AG09309 (cell line): ENCODE results near the gene LIME1.

Experiments used
- DNase-seq: peaks from one replicate; pipeline ENCODE4 v3.0.0-alpha.2; 2010; ENCODE audit warnings: low read depth
- H3K4me3 ChIP-seq: 2 replicates; pipeline ENCODE4 v1.5.1; 2011; ENCODE audit warnings: mild to moderate bottlenecking, low read depth, low read length, moderate library complexity; ENCODE audit not compliant: control insufficient read depth
- TF ChIP-seq, protein P1 (sequence below): IDR thresholded peaks from 2 replicates; pipeline ENCODE4 v1.5.1; 2011; ENCODE audit warnings: mild to moderate bottlenecking, low read depth, low read length, inconsistent platforms; ENCODE audit not compliant: insufficient read depth, control insufficient read depth; ENCODE audit errors: missing control alignments

LIME1 gene

DNA sequence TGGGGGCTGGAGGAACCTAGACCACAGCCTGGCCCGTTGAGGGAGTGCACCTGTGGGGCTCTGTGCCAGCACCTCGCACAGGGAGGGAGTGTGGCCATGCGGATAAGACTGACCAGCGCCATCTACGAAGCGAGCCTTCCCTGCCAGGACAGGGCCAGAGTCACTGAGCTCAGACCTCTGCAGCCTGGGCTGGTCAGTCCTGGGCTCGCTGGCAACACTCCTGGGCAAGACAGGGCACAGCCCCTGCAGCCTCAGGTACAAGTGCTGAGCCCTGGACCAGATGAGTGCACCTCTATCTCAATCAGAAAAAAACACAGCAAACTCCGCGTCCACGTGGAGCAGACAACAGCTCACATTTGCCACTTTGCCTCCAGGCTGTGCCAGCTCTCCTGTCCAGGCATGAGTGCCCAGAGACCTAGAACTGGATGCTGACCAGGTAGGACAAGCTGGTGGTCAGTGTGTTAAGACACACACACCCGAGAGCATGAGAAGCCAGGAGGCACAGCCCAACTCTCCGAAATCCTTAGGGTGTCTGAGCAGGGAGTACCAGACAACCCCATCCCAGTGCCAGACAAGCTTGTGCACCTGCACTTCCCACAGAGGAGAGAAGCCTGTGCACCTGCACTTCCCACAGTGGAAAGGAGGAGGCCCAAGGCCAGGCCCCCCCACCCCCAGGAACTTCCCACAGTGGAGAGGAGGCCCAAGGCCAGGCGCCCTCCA lies 33.6 kb upstream of the LIME1 start:
- TF ChIP-seq, protein P1, sequence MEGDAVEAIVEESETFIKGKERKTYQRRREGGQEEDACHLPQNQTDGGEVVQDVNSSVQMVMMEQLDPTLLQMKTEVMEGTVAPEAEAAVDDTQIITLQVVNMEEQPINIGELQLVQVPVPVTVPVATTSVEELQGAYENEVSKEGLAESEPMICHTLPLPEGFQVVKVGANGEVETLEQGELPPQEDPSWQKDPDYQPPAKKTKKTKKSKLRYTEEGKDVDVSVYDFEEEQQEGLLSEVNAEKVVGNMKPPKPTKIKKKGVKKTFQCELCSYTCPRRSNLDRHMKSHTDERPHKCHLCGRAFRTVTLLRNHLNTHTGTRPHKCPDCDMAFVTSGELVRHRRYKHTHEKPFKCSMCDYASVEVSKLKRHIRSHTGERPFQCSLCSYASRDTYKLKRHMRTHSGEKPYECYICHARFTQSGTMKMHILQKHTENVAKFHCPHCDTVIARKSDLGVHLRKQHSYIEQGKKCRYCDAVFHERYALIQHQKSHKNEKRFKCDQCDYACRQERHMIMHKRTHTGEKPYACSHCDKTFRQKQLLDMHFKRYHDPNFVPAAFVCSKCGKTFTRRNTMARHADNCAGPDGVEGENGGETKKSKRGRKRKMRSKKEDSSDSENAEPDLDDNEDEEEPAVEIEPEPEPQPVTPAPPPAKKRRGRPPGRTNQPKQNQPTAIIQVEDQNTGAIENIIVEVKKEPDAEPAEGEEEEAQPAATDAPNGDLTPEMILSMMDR: no peak
- H3K4me3 ChIP-seq: no peak overlapping the region
- no peak for DNase-seq

DNA sequence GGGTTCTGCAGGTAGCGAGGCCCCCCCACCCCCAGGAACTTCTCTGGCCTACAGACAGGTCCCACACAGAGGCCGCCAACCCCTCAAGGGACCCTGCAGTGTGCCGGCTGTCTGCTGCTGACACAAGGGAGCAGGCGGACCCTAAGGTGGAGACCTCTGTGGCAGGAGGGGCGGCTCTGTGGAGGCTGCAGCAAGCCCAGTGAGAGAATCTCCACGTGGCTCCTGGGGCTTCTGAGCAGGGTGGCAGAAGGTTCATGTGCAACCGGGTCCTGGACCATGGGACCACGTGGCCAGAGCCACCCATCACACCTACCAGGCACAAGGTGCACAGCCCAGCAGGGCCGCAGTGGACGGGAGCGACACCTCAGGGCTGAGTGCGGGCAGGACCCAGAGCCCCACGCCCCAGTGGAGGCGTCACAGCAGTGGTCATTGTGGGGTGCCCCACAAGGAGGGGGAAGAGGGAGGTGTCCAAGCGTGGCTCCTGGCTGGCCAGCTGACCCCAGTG lies 32.9 kb upstream of the LIME1 start:
- no peak overlapping the region for H3K4me3 ChIP-seq
- TF ChIP-seq, protein P1: no peak
- DNase-seq: no peak

DNA sequence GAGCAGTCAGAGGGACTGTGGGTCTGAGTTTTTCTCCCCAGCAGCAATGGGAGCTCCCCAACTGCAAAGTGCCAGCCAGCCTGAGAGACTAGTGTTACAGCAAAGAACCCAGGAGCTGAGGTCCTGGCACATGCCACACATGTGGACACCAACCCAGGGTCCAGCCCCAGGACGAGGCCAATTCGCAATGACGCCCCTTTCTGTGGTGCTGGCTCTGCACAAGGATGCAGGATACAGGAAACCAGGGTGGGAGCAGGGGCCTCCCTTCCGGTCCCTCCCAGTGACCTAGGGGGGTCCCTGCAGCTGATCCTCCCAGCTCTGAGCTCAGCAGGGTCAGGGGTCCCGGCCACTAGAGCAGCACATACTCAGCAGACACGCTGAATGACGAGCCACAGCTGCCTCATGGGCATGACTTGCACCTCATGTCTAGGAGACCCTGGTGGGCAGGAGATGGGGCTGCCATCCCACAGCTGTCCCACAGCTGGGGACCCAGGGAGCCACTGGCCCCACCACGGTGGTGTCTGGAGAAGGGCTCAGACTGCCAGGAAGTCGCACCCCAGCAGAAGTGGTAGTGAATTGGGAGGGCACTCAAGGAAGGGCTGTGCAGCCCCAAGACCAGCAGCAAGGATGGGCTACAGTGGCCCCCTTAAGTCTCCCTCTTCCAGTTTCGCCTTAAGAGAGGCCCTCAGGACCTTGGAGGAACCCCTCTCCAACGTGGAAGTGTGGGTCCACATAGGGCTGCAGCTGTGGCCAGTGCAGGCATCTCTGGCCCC lies 32.3 kb upstream of the LIME1 start:
- no peak for DNase-seq
- TF ChIP-seq, protein P1: no peak

DNA sequence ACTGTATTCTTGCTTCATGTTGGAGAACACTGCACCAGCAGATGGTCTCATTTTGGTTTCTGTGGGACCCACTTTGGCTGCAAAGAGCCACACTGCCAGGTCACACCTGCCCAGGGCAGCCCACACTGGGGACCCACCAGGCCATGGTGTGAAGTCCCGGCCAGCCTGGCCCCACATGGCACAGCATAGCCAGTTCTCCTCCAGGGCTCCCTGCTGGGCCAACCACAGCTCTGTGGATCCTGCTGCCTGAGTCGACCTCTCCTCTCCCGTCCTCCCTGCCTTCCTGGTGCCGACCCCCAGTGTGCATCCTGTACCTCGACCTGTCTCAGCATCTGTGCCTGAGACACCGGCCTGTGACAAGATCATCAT lies 31.7 kb upstream of the LIME1 start:
- no peak for DNase-seq
- TF ChIP-seq, protein P1: no peak
- no peak overlapping the region for H3K4me3 ChIP-seq

More for the DNA sequence above, 32.3 kb upstream of the LIME1 start:
- no peak overlapping the region for H3K4me3 ChIP-seq

DNA sequence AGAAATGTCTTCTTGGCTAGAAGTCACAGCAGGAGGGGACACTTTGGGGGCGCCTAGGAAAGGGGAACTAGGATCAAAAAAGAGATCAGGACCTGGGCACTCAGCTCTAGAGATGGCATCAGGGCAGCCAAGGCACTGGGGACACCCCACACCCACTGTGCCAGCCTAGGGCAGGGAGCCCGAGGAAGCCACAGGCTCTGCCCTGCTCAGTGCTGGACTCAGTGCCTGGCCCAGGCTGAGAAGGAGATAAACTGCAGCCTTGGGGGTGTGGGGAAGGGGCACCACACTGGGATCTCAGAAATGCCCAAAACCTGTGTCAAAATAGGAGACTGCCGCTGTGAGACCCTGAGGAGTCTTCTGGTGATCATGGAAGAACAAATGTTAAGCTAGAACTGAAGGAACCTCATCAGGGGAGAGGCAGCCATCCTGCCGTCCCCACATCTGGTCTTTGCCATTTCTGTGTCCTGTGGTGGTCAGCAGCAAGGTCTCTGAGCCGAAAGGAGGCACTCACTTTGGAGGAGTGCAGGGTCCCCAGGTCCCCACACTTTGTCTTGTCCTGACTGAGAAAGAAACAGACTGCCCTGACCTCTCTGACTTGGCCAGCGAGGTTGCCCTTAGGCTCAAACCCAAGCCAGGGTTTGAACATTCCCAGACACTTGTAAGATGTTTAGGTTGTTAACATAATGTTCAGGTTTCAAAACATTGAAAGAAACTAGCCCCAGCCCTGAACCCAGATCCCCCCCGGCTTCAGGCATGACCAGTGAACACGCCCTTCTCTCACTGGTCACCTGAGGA lies 31.0 kb upstream of the LIME1 start:
- no peak for DNase-seq
- TF ChIP-seq, protein P1: no peak
- no peak overlapping the region for H3K4me3 ChIP-seq

DNA sequence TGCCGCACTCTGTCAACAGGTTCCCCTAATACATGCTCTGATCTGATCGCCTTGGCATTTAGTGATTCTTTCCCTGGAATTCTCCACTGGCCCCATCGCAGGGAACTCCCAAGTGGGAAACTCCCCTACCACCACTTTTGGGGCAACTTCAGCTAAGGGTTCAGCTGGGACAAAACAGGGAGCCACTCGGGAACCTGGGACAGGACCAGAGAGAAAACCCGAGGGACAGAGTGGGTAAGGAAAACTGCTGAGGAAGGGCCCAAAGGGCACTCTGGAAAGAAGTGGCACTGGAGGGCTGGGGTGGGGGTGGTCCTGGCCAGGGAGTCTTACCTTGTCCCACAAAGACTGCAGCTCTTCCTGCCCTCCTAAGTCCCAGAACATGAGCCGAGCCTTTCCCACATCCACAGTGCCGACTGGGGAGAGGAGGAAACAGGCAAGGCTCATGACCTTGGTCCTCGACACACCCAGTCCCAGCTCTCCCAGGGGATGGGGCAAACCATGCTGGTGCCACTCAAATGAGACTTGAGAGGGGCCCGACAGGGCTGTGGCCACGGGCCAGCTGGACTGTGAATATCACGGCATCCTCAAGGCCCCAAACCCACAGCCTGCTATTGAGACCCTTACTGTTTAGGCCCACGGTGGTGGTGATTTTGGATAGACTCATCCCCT lies 30.3 kb upstream of the LIME1 start:
- peak overlapping the region; percentile 60; the same call in 1 of the 2 replicates for H3K4me3 ChIP-seq
- TF ChIP-seq, protein P1: no peak
- DNase-seq: no peak
